ENCODE results near the gene TSSC4. TPM values are rescaled to one million over a fixed set of nuclear protein-coding genes. Genes with fewer than 3 reads are reported as not detected.

Gene TSSC4
- total and polyA plus RNA-seq, 2 of the 13 experiments (the other 11 are each of a cell fraction or from before 2014, with no cell fraction given) = 16.2 to 58.6 TPM

DNA sequence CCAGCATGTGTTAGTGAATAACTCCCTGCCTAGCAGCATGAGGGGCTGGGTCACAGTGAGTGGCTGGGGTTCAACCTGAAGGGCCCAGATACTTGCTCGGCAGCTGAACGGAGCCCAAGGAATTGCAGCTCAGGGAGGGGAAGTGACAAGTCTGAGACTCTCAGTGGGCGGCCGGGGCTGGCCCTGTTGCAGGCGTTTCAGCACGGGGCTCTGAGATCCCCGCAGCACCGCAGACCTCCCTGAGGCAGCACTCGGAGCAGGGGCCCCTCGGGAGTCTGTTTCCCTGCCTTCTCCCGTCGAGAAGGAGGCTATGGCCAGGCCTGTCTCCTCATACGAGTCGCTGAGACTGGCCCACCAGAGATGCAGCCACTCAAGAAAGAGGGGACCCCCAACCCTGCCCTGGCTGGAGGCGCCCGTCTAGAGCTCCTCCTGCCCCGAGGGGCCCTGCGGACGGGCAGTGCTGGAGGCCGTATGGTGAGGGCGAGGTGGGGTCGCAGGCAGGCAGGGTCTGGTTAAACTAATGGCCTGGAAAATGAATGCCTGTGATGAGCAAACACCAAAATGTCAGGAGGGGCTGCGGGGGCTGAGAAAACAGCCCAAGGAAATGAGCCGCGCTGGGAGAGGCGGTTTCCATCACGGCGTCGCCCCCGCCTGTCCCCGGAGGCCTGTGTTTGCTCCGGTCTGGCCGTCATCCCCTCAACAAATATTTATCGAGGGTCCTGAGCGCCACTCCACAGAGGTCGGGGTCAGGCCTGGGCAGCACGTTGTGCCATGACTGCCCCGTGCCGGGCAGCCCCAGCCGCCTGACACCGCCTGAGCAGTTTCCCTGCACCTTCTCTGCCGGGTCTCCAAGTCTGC lies 9.3 kb downstream of the TSSC4 start (continued):
- TF ChIP-seq, protein P1, sequence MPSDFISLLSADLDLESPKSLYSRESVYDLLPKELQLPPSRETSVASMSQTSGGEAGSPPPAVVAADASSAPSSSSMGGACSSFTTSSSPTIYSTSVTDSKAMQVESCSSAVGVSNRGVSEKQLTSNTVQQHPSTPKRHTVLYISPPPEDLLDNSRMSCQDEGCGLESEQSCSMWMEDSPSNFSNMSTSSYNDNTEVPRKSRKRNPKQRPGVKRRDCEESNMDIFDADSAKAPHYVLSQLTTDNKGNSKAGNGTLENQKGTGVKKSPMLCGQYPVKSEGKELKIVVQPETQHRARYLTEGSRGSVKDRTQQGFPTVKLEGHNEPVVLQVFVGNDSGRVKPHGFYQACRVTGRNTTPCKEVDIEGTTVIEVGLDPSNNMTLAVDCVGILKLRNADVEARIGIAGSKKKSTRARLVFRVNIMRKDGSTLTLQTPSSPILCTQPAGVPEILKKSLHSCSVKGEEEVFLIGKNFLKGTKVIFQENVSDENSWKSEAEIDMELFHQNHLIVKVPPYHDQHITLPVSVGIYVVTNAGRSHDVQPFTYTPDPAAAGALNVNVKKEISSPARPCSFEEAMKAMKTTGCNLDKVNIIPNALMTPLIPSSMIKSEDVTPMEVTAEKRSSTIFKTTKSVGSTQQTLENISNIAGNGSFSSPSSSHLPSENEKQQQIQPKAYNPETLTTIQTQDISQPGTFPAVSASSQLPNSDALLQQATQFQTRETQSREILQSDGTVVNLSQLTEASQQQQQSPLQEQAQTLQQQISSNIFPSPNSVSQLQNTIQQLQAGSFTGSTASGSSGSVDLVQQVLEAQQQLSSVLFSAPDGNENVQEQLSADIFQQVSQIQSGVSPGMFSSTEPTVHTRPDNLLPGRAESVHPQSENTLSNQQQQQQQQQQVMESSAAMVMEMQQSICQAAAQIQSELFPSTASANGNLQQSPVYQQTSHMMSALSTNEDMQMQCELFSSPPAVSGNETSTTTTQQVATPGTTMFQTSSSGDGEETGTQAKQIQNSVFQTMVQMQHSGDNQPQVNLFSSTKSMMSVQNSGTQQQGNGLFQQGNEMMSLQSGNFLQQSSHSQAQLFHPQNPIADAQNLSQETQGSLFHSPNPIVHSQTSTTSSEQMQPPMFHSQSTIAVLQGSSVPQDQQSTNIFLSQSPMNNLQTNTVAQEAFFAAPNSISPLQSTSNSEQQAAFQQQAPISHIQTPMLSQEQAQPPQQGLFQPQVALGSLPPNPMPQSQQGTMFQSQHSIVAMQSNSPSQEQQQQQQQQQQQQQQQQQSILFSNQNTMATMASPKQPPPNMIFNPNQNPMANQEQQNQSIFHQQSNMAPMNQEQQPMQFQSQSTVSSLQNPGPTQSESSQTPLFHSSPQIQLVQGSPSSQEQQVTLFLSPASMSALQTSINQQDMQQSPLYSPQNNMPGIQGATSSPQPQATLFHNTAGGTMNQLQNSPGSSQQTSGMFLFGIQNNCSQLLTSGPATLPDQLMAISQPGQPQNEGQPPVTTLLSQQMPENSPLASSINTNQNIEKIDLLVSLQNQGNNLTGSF (CRISPR knock-in tag; IDR thresholded peaks at IDR 0.05) = peak; percentile 46; the same call in 1 of the 2 replicates
- TF ChIP-seq ZNF441 (CRISPR knock-in tag; IDR thresholded peaks at IDR 0.05; ENCODE audit: borderline replicate concordance) (no peak), JUN (CRISPR knock-in tag; IDR thresholded peaks at IDR 0.05) (no peak), ZNF543 (CRISPR knock-in tag; IDR thresholded peaks at IDR 0.05) (no peak), CHD4 (IDR thresholded peaks at IDR 0.05; ENCODE audit: borderline replicate concordance, low read length) (no peak), MAF1 (CRISPR knock-in tag; IDR thresholded peaks at IDR 0.05; ENCODE audit: borderline replicate concordance) (no peak), TOPORS (CRISPR knock-in tag; IDR thresholded peaks at IDR 0.05) (no peak)
- TF ChIP-seq, protein P2, sequence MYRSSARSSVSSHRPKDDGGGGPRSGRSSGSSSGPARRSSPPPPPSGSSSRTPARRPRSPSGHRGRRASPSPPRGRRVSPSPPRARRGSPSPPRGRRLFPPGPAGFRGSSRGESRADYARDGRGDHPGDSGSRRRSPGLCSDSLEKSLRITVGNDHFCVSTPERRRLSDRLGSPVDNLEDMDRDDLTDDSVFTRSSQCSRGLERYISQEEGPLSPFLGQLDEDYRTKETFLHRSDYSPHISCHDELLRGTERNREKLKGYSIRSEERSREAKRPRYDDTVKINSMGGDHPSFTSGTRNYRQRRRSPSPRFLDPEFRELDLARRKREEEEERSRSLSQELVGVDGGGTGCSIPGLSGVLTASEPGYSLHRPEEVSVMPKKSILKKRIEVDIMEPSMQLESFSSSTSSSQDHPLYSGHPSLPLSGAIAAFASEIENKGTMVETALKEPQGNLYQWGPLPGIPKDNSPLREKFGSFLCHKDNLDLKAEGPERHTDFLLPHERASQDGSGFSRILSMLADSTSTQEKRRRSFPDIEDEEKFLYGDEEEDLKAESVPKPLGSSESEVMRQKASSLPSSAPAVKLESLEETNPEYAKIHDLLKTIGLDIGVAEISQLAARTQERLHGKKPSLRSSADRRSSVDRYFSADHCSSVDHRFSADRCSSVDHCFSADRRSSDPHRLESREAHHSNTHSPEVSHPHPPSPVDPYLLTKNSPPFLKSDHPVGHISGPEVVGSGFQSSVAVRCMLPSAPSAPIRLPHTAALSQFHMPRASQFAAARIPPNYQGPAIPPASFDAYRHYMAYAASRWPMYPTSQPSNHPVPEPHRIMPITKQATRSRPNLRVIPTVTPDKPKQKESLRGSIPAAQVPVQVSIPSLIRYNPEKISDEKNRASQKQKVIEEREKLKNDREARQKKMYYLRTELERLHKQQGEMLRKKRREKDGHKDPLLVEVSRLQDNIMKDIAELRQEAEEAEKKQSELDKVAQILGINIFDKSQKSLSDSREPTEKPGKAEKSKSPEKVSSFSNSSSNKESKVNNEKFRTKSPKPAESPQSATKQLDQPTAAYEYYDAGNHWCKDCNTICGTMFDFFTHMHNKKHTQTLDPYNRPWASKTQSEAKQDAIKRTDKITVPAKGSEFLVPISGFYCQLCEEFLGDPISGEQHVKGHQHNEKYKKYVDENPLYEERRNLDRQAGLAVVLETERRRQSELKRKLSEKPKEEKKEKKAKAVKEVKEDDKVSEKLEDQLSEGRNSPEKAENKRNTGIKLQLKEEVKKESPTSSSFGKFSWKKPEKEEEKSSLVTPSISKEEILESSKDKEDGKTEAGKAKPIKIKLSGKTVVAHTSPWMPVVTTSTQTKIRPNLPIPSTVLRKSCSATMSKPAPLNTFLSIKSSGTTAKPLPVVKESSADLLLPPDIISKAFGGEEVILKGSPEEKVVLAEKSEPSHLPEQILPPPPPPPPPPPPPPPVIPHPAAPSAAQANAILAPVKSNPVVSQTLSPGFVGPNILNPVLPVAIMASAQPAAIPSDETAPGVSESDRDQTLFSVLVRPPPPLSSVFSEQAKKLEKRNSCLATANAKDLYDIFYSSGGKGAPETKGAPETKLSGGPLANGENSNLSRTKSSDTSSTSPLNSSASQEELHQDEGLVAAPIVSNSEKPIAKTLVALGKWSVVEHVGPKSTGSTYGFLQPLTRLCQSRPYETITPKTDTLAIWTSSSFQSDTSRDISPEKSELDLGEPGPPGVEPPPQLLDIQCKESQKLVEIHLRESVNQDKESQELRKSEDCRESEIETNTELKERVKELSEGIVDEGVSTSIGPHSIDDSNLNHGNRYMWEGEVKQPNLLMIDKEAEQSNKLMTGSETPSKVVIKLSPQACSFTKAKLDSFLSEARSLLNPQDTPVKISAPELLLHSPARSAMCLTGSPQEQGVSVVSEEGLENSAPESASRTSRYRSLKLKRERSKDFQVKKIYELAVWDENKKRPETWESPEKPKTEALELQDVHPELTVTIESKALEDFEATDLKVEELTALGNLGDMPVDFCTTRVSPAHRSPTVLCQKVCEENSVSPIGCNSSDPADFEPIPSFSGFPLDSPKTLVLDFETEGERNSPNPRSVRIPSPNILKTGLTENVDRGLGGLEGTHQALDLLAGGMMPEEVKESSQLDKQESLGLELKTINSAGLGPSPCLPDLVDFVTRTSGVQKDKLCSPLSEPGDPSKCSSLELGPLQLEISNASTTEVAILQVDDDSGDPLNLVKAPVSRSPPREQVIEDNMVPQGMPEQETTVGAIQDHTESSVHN (CRISPR knock-in tag; IDR thresholded peaks at IDR 0.05) = no peak
- TF ChIP-seq, protein P3, sequence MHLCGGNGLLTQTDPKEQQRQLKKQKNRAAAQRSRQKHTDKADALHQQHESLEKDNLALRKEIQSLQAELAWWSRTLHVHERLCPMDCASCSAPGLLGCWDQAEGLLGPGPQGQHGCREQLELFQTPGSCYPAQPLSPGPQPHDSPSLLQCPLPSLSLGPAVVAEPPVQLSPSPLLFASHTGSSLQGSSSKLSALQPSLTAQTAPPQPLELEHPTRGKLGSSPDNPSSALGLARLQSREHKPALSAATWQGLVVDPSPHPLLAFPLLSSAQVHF (CRISPR knock-in tag; IDR thresholded peaks at IDR 0.05) = no peak
- TF ChIP-seq, protein P4, sequence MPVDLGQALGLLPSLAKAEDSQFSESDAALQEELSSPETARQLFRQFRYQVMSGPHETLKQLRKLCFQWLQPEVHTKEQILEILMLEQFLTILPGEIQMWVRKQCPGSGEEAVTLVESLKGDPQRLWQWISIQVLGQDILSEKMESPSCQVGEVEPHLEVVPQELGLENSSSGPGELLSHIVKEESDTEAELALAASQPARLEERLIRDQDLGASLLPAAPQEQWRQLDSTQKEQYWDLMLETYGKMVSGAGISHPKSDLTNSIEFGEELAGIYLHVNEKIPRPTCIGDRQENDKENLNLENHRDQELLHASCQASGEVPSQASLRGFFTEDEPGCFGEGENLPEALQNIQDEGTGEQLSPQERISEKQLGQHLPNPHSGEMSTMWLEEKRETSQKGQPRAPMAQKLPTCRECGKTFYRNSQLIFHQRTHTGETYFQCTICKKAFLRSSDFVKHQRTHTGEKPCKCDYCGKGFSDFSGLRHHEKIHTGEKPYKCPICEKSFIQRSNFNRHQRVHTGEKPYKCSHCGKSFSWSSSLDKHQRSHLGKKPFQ (CRISPR knock-in tag; IDR thresholded peaks at IDR 0.05; ENCODE audit: insufficient replicate concordance) = no peak

Measured in HepG2 (cell line).